Measurements from ENCODE around the gene SLC9A3.

The SLC9A3 gene

DNA sequence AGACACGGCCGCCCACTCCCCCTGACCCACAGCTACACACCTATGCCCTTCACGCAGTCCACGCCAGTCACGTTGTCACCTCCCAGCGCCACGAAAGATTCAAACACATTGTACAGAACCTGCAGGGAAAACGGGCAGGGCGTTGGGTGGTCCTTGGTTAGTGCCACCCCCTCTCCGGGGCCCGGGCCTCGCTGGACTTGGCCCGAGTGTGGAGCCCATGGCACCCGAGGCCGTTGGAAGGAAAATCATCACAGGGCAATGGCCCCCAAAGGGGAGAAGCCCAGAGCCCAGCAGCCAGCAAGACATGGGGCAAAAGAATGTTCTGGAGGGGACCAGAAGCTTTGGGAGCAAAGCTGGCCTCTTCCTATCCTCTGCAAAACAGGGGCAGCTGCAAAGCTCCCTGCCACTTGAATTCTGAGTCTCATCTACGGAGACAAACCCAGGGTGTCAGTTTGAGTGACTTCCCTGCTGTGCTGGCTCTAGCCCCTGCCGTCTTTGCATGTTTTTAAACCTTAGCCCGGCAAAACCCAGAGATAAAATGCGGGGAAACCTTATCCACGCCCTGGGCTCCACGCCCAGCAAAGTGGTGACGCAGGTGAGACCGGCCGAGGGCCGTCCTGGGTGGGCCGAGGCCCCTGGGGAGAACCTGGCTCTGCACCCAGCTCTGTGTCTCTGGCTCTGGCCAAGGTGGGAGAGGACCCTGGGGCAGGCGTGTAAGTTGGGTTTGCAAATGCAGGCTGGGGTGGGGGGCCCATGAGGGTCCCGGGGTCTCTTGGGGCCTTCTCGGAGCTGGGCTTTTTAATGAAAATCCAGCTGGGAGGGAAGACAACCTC lies 38.9 kb downstream of the SLC9A3 start:
- Histone ChIP-seq H3K4me1 (ENCODE audit: control insufficient read depth, insufficient read depth, low read length) (no peaks in the 10 kb centered on the region), H3K27ac (ENCODE audit: extremely low read depth, low read depth, low read length) (no peak overlapping the region), H3K9me3 (ENCODE audit: control insufficient read depth, insufficient read depth, low read depth, low read length) (no peaks in the 10 kb centered on the region), H3K4me3 (ENCODE audit: low read depth, low read length) (no peak overlapping the region), H3K36me3 (ENCODE audit: control insufficient read depth in 2 of 2, insufficient read depth in 1 of 2, low read length in 2 of 2) (no peaks in the 10 kb centered on the region; a peak in 1 of 3 replicates)
- TF ChIP-seq, protein P1, sequence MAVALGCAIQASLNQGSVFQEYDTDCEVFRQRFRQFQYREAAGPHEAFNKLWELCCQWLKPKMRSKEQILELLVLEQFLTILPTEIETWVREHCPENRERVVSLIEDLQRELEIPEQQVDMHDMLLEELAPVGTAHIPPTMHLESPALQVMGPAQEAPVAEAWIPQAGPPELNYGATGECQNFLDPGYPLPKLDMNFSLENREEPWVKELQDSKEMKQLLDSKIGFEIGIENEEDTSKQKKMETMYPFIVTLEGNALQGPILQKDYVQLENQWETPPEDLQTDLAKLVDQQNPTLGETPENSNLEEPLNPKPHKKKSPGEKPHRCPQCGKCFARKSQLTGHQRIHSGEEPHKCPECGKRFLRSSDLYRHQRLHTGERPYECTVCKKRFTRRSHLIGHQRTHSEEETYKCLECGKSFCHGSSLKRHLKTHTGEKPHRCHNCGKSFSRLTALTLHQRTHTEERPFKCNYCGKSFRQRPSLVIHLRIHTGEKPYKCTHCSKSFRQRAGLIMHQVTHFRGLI (tag by site-specific recombination; IDR thresholded peaks at IDR 0.05), result no peak
- TF ChIP-seq ZNF221 (tag by site-specific recombination; IDR thresholded peaks at IDR 0.05; ENCODE audit: borderline replicate concordance), result no peak
- TF ChIP-seq ZNF530 (tag by site-specific recombination; IDR thresholded peaks at IDR 0.05; ENCODE audit: low read depth), result no peak
- peak; percentile 93 for TF ChIP-seq ZIC2 (tag by site-specific recombination; IDR thresholded peaks at IDR 0.05)
- no peak for TF ChIP-seq ZNF426 (tag by site-specific recombination; IDR thresholded peaks at IDR 0.05)
- 0 out of 2 replicates have a peak, but pooled peaks have one; percentile 27 for TF ChIP-seq ZNF423 (tag by site-specific recombination; IDR thresholded peaks at IDR 0.05)
- CTCF ChIA-PET, result interaction anchor here (0.7 kb wide), 1 partner anchor 523 kb away, joined by 3 read pairs; the partner anchor contains the start of gene NKD2
- POLR2A ChIA-PET, result no interaction called here

DNA sequence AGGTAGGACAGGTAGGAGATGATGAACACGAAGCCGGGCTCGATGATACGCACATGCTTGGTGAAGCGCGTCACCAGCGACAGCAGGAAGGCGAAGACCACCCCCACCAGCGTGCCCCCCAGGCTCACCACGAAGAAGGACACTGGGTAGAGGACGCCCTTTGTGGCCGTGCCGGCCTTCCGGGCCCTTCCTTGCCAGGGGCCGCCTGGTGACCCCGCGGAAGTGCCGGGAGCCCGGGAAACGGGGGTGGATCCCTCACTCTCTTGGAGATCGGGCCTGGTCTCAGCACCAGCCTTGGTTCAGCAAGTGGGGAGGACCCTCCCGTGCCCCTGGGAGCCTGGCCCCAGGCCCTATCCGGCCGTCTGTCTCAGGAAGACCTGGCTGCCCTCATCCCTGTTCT lies 39.7 kb downstream of the SLC9A3 start:
- TF ChIP-seq, protein P2, sequence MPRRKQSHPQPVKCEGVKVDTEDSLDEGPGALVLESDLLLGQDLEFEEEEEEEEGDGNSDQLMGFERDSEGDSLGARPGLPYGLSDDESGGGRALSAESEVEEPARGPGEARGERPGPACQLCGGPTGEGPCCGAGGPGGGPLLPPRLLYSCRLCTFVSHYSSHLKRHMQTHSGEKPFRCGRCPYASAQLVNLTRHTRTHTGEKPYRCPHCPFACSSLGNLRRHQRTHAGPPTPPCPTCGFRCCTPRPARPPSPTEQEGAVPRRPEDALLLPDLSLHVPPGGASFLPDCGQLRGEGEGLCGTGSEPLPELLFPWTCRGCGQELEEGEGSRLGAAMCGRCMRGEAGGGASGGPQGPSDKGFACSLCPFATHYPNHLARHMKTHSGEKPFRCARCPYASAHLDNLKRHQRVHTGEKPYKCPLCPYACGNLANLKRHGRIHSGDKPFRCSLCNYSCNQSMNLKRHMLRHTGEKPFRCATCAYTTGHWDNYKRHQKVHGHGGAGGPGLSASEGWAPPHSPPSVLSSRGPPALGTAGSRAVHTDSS (tag by site-specific recombination; IDR thresholded peaks at IDR 0.05), result no peak
- TF ChIP-seq ZIC2 (tag by site-specific recombination; IDR thresholded peaks at IDR 0.05) (no peak), ZNF174 (tag by site-specific recombination; IDR thresholded peaks at IDR 0.05) (no peak), ZNF843 (tag by site-specific recombination; IDR thresholded peaks at IDR 0.05) (no peak)
- TF ChIP-seq, protein P3, sequence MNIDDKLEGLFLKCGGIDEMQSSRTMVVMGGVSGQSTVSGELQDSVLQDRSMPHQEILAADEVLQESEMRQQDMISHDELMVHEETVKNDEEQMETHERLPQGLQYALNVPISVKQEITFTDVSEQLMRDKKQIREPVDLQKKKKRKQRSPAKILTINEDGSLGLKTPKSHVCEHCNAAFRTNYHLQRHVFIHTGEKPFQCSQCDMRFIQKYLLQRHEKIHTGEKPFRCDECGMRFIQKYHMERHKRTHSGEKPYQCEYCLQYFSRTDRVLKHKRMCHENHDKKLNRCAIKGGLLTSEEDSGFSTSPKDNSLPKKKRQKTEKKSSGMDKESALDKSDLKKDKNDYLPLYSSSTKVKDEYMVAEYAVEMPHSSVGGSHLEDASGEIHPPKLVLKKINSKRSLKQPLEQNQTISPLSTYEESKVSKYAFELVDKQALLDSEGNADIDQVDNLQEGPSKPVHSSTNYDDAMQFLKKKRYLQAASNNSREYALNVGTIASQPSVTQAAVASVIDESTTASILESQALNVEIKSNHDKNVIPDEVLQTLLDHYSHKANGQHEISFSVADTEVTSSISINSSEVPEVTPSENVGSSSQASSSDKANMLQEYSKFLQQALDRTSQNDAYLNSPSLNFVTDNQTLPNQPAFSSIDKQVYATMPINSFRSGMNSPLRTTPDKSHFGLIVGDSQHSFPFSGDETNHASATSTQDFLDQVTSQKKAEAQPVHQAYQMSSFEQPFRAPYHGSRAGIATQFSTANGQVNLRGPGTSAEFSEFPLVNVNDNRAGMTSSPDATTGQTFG (tag by site-specific recombination; IDR thresholded peaks at IDR 0.05; ENCODE audit: borderline replicate concordance), result no peak
- TF ChIP-seq, protein P4, sequence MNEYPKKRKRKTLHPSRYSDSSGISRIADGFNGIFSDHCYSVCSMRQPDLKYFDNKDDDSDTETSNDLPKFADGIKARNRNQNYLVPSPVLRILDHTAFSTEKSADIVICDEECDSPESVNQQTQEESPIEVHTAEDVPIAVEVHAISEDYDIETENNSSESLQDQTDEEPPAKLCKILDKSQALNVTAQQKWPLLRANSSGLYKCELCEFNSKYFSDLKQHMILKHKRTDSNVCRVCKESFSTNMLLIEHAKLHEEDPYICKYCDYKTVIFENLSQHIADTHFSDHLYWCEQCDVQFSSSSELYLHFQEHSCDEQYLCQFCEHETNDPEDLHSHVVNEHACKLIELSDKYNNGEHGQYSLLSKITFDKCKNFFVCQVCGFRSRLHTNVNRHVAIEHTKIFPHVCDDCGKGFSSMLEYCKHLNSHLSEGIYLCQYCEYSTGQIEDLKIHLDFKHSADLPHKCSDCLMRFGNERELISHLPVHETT (tag by site-specific recombination; IDR thresholded peaks at IDR 0.05), result no peak
- ChIA-PET CTCF (no interaction called here), POLR2A (no interaction called here)
- no peaks in the 10 kb centered on the region for H3K9me3 ChIP-seq (ENCODE audit: control insufficient read depth, insufficient read depth, low read depth, low read length)
- H3K4me3 ChIP-seq (ENCODE audit: low read depth, low read length), result no peak overlapping the region
- no peak overlapping the region for H3K27ac ChIP-seq (ENCODE audit: extremely low read depth, low read depth, low read length)
- no peaks in the 10 kb centered on the region for H3K4me1 ChIP-seq (ENCODE audit: control insufficient read depth, insufficient read depth, low read length)
- H3K36me3 ChIP-seq (ENCODE audit: control insufficient read depth in 2 of 2, insufficient read depth in 1 of 2, low read length in 2 of 2), result no peaks in the 10 kb centered on the region; a peak in 1 of 3 replicates

DNA sequence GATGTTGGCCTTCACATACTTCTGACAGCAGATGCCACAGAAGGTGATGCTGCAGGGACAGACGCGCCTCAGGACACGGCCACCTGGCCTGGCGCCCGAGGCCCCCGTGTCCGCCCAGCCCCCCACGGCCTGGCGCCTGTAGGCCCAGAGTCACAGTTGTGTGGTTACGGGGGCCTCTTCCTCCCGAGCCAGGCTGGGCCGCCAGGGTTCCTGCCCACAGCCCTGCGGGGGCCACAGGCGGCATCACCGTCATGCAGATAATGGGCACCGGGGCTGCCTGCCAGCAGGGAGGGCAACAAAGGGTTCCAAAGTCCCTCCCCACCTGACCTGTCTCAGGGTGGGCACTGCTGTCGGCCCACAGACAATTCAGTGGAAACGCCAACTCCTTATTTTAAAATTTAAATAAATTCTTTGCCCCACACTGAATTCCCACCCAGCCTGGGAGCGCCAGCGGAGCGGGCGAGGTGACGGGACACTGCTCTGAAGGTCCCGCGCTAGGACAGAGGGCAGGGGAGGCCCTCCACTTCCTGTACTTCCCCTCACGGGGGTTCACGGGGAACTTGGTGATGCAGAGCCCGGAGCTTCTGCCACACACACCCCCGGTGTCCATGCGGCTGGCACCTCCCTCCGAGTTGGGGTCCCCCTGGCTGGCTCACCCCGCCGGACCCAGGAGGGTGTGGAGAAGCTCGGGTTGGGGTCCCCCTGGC lies 40.7 kb downstream of the SLC9A3 start:
- ChIA-PET CTCF (no interaction called here), POLR2A (no interaction called here)
- Histone ChIP-seq H3K36me3 (ENCODE audit: control insufficient read depth in 2 of 2, insufficient read depth in 1 of 2, low read length in 2 of 2) (no peaks in the 10 kb centered on the region; a peak in 1 of 3 replicates), H3K4me1 (ENCODE audit: control insufficient read depth, insufficient read depth, low read length) (no peaks in the 10 kb centered on the region), H3K27ac (ENCODE audit: extremely low read depth, low read depth, low read length) (no peak overlapping the region), H3K4me3 (ENCODE audit: low read depth, low read length) (no peak overlapping the region), H3K9me3 (ENCODE audit: control insufficient read depth, insufficient read depth, low read depth, low read length) (no peaks in the 10 kb centered on the region)
- TF ChIP-seq KLF7 (tag by site-specific recombination; IDR thresholded peaks at IDR 0.05; ENCODE audit: borderline replicate concordance) (no peak), ZBTB17 (tag by site-specific recombination; IDR thresholded peaks at IDR 0.05) (no peak), ZNF133 (tag by site-specific recombination; IDR thresholded peaks at IDR 0.05) (no peak), ZNF624 (tag by site-specific recombination; IDR thresholded peaks at IDR 0.05) (no peak), BCL11B (tag by site-specific recombination; IDR thresholded peaks at IDR 0.05; ENCODE audit: low read depth) (no peak)
